HG03354 (cell line): ENCODE results near the gene IRF3.

Experiments used
- ATAC-seq: cut with Tn5 transposase; IDR thresholded peaks from one replicate; pipeline ENCODE4 v1.9.1; 2021; ENCODE audit warnings: mild to moderate bottlenecking; ENCODE audit not compliant: unreplicated experiment, poor library complexity, severe bottlenecking

The IRF3 gene

DNA sequence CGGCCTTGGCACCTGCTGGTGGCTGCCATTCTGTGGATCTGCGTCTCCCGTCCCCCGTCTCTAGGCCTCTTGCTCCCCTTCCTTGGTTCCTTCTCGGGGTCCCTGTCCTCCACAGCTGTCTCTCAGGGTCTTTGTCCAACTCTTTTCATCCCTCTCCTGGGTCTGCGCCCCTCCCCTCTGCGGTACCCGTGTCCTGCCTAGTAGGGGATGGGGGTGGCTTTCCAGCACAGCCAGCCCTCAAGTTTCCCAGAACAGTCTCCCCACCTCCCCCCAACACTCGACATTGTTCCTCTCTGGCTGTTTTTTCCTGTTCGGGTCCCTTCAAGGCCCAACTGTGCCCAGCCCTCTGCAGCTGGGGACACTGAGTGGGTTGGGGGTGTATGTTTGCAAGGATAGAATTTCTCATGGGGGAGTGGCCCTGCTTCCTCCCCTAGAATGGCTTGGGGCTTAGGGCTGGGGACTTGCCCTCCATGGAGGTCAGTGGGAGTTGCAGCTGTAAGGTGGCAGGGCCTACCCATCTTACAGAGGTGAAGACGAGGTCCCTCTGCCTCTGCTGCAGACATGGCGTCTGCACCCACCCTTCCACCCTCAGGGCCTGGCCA is 23.0 kb upstream of the IRF3 start:
- no peak for ATAC-seq

DNA sequence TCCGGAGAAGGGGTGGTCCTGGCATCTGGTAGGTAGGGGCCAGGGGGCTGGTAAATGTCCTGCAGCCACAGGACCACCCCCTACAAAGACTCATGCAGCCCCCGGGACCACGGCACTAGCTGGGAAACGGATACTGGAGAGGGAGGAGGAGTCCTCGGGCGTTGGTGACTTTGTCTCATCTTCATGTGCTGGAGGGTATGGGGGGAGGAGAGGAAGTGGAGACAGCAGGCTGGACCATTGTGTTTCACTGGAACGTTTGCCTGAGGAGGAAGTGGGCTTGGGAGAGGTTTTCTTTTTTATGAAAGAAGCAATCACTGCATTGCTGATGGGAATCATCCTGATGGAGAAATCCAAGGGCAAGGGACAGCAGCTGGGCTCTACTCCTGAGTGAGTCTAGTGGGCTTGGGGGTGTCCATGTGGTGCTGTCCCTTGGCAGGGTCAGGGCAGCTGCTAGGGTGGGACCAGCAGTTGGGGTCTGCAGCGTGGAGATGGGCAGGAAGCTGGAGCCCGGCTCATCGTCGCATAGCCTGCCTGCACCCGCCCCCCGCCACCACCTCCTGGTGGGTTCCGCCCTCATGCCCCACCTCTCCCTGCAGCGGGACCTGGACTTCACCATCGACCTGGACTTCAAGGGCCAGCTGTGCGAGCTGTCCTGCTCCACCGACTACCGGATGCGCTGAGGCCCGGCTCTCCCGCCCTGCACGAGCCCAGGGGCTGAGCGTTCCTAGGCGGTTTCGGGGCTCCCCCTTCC is 22.1 kb upstream of the IRF3 start:
- ATAC-seq = no peak

DNA sequence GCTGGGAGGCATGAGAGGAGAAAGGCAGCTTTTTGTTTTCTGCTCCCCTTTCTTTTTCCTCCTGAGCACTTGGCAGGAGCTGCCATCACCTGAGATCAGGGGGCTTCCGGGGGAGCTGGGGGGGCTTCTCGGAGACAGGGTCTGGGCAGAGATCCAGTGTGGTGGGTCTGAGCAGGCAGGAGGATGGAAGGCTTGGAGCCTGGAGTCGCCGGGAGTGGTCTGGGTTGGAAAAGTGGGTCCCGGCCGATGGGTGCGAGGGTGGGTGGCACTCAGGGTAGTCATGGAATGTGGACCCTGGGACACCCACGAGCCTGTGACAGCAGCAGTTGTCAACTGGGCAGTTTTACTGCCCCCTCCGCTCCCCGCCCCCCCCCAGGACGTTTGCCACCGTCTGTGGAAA is 21.5 kb upstream of the IRF3 start:
- ATAC-seq = no peak

DNA sequence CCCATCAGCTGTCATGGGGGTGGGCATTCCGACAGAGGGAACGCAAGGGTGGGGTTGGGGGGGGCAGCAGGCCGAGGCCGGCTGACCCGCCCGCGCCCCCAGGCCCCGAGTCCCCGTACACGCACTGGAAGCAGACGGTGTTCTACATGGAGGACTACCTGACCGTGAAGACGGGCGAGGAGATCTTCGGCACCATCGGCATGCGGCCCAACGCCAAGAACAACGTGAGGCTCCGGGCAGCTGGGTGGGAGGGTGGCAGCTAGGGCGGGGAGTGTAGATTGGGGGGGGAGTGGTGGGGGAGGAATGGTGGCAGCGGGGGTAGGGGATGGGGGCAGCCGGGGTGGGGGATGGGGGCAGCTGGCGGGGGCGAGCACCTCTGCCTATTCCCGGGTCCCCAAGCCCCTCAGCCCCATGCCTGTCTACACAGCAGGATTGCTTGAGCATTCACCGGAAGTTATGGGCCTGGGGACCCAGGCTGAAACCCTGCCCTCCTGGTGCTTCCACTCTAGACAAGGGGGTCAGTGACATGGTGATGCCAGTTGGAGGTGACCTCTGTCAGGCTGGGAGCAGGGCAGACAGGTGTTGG is 20.9 kb upstream of the IRF3 start:
- no peak for ATAC-seq

DNA sequence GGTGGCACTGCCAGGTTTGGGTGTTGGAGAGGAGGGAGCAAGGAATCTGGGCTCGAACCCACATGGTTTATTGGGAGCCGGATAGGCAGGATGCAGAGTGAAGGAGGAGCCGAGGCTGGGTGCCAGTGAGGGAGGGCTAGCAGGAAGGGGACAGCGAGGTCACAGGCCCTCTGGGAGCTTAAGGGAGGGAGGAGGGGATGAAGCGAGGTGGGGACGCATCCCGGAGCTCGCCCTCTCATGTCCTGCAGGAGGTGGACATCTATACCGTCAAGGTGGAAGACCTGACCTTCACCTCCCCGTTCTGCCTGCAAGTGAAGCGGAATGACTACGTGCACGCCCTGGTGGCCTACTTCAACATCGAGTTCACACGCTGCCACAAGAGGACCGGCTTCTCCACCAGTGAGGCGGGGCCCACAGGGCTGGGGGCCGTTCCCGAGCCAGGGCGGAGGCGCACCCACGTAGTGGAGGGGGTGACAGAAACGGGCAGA is 20.2 kb upstream of the IRF3 start:
- no peak for ATAC-seq

DNA sequence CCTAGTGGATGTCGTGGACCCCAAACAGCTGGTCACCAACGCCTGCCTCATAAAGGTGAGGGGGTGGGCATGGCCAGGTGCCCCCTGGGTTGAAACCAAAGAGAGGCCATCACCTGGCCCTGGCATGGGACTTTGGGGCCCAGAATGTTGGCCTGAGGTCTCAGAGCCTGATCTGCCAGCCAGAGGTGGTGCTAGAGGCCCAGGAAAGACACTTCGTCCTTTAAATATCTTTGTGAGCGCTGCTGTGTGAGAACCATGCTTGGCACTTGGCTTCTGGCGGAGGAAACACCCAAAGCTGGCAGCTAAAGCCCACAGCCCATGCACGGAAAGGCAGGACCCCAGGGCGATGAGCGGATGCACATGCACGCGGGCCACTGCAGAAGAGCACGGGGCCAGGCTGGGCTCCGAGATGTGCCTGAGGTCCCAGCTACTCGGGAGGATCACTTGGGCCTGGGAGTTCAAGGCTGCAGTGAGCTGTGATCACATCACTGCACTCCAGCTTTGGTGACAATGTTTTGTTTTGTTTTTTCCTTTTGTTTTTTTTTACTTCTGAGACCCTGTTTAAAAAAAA is 19.4 kb upstream of the IRF3 start:
- no peak for ATAC-seq

DNA sequence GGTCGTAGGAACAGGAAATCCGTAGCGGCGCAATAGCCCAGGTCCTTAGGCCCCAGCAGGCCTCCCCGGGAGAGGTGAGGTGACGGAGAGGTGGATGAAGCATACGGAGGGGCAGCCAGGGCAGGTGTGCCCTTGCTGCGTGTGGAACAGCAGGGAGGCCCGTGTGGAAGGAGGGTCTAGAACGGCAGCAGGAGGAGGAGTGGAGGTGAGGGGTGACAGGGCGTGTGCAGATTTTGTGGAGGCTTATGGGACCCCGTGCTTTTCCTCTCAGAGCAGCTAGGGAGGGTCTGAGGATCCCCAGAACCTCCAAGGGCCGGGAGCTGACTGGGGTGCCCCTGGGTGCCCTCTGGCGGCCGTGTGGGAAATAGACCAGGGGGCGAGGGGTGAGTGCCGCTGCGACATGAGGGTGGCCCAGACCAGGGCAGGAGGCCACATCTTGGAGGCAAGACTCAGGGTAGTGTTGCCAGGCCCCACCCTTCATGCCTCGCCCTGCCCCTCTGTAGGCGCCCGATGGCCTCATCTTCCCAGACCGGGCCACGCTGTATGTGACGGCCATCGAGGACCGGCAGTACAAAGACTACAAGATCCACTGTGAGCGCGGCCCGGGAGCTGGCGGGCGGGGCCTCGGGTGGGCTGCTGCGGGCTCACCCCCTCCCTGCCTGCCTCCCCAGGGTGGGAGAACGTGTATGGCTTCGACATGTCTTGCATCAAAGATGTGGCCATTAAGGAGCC is 18.8 kb upstream of the IRF3 start:
- no peak for ATAC-seq

DNA sequence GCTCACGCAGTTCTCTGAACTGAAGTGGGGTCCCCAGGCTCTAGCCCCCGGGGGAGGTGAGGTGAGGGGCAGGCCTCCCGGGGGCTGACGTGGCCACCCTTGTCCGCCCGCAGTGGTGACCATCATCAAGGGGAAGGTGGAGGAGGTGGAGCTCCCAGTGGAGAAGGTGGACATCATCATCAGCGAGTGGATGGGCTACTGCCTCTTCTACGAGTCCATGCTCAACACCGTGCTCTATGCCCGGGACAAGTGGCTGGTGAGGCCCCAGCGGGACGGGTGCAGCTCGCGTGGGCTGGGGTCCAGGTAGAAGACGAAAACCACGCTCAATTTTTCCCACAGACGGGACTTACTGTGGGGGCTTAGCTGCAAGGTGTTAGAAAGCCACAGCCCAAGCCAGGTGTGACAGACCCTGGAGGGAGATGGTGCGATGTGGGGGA is 18.2 kb upstream of the IRF3 start:
- no peak for ATAC-seq

DNA sequence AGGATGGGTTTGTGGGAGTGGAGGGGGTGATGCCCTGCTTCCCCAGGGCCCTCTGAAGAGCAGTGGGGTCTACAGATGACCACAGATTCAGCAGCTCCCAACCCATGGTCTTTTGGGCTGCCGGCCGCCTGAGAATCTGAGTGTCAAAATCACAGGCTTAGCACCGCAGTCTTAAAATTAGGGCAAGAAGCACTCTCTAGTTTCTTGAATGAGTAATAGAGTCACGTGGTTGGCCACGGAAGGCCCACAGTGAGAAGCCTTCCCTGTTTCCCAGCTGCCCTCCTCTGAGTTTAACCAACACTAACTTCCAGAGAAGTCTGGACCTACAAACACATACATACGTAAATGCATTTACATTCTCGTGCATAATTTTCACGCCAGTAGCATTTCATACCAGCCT is 16.6 kb upstream of the IRF3 start:
- no peak for ATAC-seq

DNA sequence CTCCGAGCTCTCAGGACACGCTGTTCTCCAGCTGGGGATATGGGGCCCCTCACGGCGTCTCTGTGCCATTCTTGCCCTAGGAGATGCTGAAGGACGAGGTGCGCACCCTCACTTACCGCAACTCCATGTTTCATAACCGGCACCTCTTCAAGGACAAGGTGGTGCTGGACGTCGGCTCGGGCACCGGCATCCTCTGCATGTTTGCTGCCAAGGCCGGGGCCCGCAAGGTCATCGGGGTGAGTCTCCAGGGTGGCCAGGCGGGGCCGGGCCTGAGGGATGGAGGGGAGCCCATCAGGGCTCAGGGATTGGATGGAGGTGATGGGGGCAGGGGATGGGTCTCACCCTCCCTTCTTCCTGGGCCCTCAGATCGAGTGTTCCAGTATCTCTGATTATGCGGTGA is 16.2 kb upstream of the IRF3 start:
- ATAC-seq = no peak

DNA sequence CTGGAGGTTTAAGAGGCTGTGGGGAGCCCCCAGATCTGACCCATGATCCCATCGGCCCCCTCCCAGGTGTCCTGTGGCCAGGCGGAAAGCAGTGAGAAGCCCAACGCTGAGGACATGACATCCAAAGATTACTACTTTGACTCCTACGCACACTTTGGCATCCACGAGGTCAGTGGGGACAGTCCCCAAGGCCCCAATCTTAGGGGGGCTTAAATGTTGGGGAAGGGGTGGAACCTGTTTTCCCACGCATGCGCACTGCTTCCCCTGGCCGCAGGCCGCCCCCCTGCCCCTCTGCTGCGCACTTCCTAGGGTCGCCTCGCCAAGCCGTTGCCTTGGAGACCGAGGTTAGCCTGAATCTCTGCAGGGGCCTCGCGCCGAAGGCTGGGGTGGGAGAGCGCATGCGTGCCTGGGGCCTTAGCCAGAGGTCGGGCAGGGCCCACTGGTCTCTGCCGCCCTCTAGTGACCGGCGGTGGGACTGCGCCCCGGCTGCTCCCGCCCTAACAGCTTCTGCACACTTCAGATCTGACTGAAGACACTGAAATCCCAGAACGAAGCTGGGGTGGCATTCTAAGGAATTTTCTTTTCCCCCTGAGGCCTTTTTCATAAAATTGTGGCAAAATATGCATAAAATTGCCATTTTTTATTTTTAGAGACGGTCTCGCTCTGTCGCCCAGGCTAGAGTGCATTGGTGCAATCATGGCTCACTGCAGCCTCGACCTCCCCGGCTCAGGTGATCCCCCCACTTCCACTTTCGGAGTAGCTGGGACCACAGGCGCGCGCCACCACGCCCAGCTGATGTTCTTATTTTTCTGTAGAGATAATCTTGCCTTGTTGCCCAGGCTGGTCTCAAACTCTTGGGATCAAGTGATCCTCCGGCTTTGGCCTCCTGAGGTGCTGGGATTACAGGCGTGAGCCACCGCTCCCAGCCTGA is 15.0 kb upstream of the IRF3 start:
- ATAC-seq = no peak

DNA sequence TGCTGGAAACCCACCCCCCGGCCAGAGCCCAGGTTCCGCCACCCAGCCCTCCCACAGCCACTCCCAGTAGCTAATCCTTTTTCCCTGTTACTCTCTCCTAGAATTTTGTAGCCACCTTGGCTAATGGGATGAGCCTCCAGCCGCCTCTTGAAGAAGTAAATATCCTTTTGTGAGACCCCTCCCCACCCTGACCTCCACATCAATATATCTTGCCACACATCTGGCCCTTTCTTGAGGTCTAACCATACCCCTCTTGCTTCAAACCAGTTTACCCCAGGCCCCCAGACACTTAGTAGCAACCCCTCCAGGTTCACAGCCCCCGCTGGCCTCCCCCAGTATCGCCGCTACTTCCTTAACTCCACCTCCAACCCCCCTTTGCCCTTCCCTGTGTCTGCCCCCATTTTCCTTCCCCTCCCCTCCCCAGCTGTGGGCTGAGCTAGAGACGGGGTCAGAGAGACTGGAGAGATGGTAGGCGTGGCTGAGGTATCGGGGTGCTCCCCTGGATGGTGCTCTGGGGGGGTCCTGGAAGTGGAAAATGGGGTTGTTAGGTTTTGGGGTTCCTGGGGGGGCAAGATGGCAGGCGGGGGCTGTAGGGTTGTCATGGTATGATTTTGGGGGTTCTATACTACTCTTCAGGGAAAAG is 14.2 kb upstream of the IRF3 start:
- no peak for ATAC-seq

DNA sequence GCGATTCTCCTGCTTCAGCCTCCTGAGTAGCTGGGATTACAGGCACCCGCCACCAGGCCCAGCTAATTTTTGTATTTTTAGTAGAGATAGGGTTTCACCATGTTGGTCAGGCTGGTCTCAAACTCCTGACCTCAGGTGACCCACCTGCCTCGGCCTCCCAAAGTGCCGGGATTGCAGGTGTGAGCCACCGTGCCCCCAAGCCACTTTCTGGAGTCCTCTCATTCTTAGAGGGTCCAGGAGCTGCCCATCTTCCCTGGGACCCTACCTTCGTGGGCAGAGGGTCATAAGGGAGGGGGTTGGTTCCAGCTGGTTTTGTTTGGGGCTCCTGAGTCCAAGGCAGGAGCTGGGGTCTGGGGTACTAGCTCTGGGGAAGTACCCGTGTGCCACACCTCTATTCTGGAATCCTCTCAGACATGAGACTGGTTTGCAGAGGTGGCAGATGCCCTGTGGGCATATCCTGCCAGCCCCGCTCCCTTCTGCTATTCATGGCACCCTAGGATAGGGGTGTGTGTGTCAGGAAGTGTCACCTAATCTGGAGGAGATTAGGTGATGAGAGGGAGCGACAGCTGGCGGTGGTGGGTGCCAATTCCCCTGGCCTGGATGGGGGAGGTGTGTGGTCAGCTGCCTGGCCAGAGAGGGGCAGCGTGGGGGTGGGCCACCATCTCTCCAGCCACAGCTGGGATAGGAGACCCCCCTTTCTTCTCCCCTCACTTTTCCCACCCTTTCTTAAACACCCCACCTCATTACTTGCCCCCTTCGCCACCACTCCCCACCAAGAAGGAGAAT is 13.5 kb upstream of the IRF3 start:
- ATAC-seq = no peak

DNA sequence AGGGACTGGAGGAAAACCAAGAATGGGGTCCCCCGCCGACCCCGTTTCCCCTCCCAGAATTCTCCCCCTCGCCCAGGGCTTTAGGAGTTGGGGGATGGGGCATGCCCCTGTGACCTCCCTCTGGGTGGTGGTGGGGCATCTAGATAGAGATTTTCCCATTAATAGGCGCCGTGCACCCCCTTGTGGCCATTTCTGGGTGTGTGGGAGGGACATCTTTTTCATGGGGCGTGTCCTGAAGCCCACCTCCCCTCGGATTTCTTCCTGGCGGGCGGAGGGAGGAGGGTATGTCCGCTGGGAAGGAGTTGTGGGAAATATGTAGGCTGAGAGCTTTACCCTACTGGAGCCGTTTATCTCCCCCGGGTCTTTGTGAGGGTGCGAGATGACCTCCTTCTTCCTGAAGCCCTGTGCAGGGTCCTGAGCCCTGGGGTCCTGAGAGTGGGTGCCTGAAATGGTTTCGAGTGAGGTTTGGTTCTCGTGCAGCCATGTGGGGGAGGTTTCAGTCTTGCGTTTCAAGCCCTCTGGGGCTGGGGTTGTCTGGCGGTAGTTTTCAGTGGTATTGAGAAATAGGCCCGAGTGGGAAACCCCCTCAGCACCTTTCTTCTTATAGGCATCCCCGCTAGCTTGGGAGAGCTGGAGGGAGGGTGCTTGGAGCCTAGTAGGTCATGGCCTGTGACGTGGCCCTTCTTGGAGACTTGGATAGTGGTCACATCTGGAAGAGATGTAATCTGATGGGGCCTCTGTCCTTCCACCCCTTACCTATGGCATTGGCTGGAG is 12.4 kb upstream of the IRF3 start:
- no peak for ATAC-seq

DNA sequence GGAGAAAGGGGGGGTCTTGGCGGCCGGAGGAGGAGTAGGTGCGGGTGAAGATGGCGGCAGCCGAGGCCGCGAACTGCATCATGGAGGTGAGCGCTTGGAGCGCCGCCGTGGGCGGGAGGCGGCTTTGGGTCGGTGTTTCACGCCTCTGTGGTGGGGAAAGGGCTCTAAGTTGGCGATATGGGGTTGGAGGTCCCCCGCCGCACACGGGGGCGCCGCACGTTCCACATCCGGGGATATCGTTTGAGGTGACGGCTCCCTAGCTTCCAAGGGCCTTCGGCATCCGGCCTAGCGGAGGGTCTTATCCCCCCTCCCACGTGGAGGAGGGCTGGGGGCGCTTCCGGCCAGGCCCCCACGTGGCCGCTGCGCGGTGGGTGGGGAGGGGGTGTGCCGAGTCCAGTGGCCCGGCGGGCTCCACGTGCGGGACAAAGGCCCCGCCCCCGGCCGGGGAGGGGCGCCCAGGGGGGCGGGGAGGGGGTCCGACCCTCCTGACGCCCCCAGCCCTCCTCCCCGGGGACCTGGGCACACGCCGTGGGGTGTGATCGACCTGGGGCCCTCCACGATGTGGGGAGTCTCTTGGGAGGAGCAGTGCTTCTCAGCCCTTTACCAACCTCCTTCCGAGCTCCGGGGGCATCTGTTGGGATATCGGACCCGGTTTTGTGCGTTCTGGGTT is 11.7 kb upstream of the IRF3 start, which contains the start of gene PRMT1:
PRMT1 (plus strand) TSS at position 41 of the 670 bp plus-strand sequence; CDS start at position 51, 10 bp downstream.
- peak; percentile 9 for ATAC-seq

DNA sequence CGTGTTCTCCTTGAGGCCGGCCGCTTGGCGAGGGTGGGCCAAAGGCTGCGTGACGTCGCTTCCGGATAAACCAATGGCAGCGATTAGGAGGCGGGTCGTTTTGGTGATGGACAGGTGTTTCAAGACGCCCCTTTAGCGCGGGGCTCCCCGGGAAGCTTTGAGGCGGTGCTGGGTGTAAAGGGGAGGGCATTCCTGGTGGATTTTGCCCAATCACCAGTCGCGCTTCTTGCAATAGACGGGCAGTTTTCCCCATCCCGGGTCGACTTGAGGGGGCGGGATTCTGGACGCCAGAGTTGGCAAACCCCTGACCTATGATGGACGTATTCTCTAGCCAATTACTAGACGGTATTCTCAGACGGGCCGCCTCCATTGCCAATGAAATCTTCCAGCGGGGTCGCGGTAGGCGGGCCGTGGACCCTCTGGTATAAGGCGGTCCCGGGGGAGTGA is 11.2 kb upstream of the IRF3 start:
- peak; percentile 65 for ATAC-seq
